ENCODE data around the gene PRKCA. TPM values are rescaled to one million over a fixed set of nuclear protein-coding genes. Genes with fewer than 3 reads are reported as not detected.

Gene PRKCA
- total RNA-seq, 4 donors from 2014 or later = 24.5 to 61.9 (median 40.8) TPM

DNA sequence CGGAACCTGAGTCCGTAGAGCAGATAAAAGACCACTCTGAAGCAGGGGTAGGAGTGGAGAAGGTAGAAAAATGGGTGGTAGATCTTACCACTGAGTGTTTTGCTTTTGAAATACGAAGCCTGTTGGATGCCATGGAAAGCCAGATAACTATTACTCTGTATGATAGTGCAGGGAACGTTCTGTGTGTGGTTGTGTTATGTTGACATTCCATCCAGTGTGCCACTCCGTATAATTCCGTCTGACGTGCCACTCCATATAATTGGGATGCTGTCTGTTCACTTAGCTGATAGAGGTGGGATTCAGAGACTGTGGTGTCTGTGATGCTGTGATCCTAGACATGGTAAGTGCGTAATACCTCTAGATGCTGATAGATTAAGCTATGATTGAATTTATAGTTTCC is 269.3 kb downstream of the PRKCA start:
- Histone ChIP-seq H3K9me3 (no peaks in the 10 kb centered on the region), H3K27ac (replicated peaks in 1 of 4) (no peak overlapping the region), H3K4me1 (peaks cover 0 to 8% (median 6%) of the 10 kb centered on the region in 4 donors), H3K27me3 (no peaks in the 10 kb centered on the region), H3K36me3 (no peaks in the 10 kb centered on the region), H3K4me3 (no peak overlapping the region)
- no peak for TF ChIP-seq POLR2A (IDR thresholded peaks at IDR 0.05; ENCODE audit: low read depth)
- no peak for TF ChIP-seq POLR2AphosphoS5 (IDR thresholded peaks at IDR 0.05)
- no peak for TF ChIP-seq CTCF (IDR thresholded peaks at IDR 0.05)
- TF ChIP-seq EP300 (IDR thresholded peaks at IDR 0.05) = no peak
- no peak for DNase-seq (ENCODE audit: extremely low spot score)
- intact Hi-C loops (cut with DNase I) = no loop called here
- 92% methylated on average over 8 of the region's 8 CpGs for WGBS

DNA sequence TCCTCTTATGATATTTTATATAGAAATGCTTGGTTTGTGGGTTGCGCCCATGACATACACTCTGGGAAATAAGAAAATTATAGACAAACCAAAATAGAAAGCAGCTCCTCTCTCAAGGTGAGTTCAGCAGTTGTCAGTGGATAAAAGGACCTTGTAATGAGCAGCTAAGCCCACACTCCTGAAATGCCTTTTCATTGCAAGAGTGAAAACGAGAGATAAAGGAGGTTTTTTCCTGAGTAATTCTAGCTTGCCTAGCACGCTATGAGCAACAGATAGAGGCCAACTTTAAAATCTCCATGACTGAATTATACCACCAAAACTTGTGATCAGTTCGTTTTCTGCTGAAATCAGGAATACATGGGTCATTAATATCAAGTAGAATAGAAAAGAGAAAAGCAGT is 270.7 kb downstream of the PRKCA start:
- DNase-seq (ENCODE audit: extremely low spot score) = no peak

DNA sequence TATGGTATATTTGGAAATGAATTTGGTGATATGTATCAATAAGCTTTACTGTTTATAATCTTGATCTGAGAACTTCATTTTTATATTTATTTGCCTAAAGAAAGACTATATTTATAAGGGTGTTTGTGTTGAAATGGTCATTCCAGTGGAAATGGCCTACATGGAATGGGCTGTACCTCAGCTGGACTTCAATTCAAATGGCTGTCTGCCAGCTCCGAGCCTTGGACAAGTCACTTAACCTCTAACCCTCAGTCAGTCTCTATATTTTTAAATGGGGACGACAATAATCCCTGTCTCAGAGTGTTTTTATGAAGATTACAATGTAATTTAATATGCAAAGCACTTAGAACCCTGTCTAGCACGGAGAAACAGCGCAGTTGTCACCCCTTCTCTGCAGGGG is 271.7 kb downstream of the PRKCA start:
- Histone ChIP-seq H3K9me3 (no peaks in the 10 kb centered on the region), H3K27ac (replicated peaks in 1 of 4) (no peak overlapping the region), H3K36me3 (no peaks in the 10 kb centered on the region), H3K4me3 (no peak overlapping the region), H3K27me3 (no peaks in the 10 kb centered on the region), H3K4me1 (peaks cover 0 to 14% (median 5%) of the 10 kb centered on the region in 4 donors)
- intact Hi-C loops (cut with DNase I) = no loop called here
- no peak for TF ChIP-seq POLR2A (IDR thresholded peaks at IDR 0.05; ENCODE audit: low read depth)
- no peak for TF ChIP-seq EP300 (IDR thresholded peaks at IDR 0.05)
- no peak for TF ChIP-seq CTCF (IDR thresholded peaks at IDR 0.05)
- no peak for TF ChIP-seq POLR2AphosphoS5 (IDR thresholded peaks at IDR 0.05)
- 92% methylated on average over 4 of the region's 4 CpGs for WGBS
- DNase-seq (ENCODE audit: extremely low spot score) = no peak

More for the DNA sequence above, 270.7 kb downstream of the PRKCA start:
- intact Hi-C loops (cut with DNase I) = no loop called here
- TF ChIP-seq POLR2AphosphoS5 (IDR thresholded peaks at IDR 0.05) (no peak), EP300 (IDR thresholded peaks at IDR 0.05) (no peak), CTCF (IDR thresholded peaks at IDR 0.05) (no peak), POLR2A (IDR thresholded peaks at IDR 0.05; ENCODE audit: low read depth) (no peak)
- no peaks in the 10 kb centered on the region for H3K9me3 ChIP-seq
- H3K27ac ChIP-seq (replicated peaks in 1 of 4) = no peak overlapping the region
- H3K27me3 ChIP-seq = no peaks in the 10 kb centered on the region
- H3K4me1 ChIP-seq = peaks cover 0 to 6% (median 0%) of the 10 kb centered on the region in 4 donors
- no peaks in the 10 kb centered on the region for H3K36me3 ChIP-seq
- WGBS = 89% methylated on average over 4 of the region's 4 CpGs
- H3K4me3 ChIP-seq = no peak overlapping the region

GRCh38 chr17:66576473-66576872 is 274.1 kb downstream of the PRKCA start:
- H3K4me3 ChIP-seq = no peak overlapping the region
- no peaks in the 10 kb centered on the region for H3K9me3 ChIP-seq
- no peak for DNase-seq (ENCODE audit: extremely low spot score)
- intact Hi-C loops (cut with DNase I) = no loop called here
- peaks cover 21 to 31% (median 28%) of the 10 kb centered on the region in 4 donors for H3K4me1 ChIP-seq
- no peaks in the 10 kb centered on the region for H3K36me3 ChIP-seq
- no peak for TF ChIP-seq POLR2A (IDR thresholded peaks at IDR 0.05; ENCODE audit: low read depth)
- TF ChIP-seq EP300 (IDR thresholded peaks at IDR 0.05) = no peak
- no peak for TF ChIP-seq POLR2AphosphoS5 (IDR thresholded peaks at IDR 0.05)
- TF ChIP-seq CTCF (IDR thresholded peaks at IDR 0.05) = no peak
- no peaks in the 10 kb centered on the region for H3K27me3 ChIP-seq
- 86% methylated on average over 6 of the region's 6 CpGs for WGBS
- H3K27ac ChIP-seq (replicated peaks in 1 of 4) = no peak overlapping the region

DNA sequence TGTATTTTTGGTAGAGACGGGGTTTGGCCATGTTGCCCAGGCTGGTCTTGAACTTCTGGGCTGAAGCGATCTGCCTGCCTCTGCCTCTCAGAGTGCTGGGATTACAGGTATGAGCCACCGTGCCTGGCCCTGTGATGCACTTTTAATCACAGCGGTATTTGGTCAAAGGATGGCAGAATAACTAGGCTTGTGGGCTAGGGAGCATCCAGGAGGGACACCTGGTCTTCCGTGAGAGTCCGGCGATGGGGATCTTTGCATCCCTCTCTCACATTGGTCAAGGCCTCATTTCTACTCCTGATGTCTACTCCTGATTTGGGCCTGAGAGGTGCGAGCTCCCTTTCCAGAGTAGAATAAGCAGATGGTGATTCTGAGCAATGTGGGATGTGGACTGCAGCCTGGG is 274.6 kb downstream of the PRKCA start:
- Histone ChIP-seq H3K27me3 (no peaks in the 10 kb centered on the region), H3K36me3 (no peaks in the 10 kb centered on the region), H3K9me3 (no peaks in the 10 kb centered on the region), H3K4me1 (peaks cover 21 to 37% (median 32%) of the 10 kb centered on the region in 4 donors), H3K27ac (replicated peaks in 1 of 4) (no peak overlapping the region), H3K4me3 (no peak overlapping the region)
- 100% methylated on average over 7 of the region's 8 CpGs for WGBS
- TF ChIP-seq CTCF (IDR thresholded peaks at IDR 0.05) (no peak), POLR2A (IDR thresholded peaks at IDR 0.05; ENCODE audit: low read depth) (no peak), EP300 (IDR thresholded peaks at IDR 0.05) (no peak), POLR2AphosphoS5 (IDR thresholded peaks at IDR 0.05) (no peak)
- intact Hi-C loops (cut with DNase I) = no loop called here
- no peak for DNase-seq (ENCODE audit: extremely low spot score)
